OCI-LY1 (cell line): ENCODE measurements around the gene DENND1A.
A peak's percentile ranks its signal among the peaks of the same experiment; 100 is the strongest.

ENCODE experiments used
- H2AFZ ChIP-seq: fragments of 200-600 bp; sonication (generic), shearing (Covaris generic); 2 replicates; pipeline ENCODE4 v1.6.0; 2014; ENCODE audit warnings: antibody characterized with exemption, mild to moderate bottlenecking, low read length
- H3F3A ChIP-seq: fragments of 200-600 bp; sonication (generic), shearing (Covaris generic); 2 replicates; pipeline ENCODE4 v1.6.0; 2014; ENCODE audit warnings: mild to moderate bottlenecking, antibody characterized with exemption, low read length, moderate library complexity; ENCODE audit not compliant: insufficient read depth
- H3K27ac ChIP-seq: fragments of 200-600 bp; sonication (generic); 2 replicates; pipeline ENCODE4 v1.5.1; 2014; ENCODE audit warnings: low read length, mixed run types, mild to moderate bottlenecking, low read depth; ENCODE audit not compliant: poor library complexity, severe bottlenecking
- H3K27me3 ChIP-seq: fragments of 200-600 bp; sonication (generic); 2 replicates; pipeline ENCODE4 v1.6.0; 2014; ENCODE audit warnings: antibody characterized with exemption, mild to moderate bottlenecking, low read length, moderate library complexity; ENCODE audit not compliant: insufficient read depth
- H3K36me3 ChIP-seq: fragments of 200-600 bp; sonication (generic); 2 replicates; pipeline ENCODE4 v1.6.1; 2014; ENCODE audit warnings: mild to moderate bottlenecking, antibody characterized with exemption, low read length, moderate library complexity, mixed read lengths; ENCODE audit not compliant: insufficient read depth
- H3K4me1 ChIP-seq: fragments of 200-600 bp; sonication (generic); 2 replicates; pipeline ENCODE4 v1.5.1; 2014; ENCODE audit warnings: mild to moderate bottlenecking, low read length, moderate library complexity; ENCODE audit not compliant: insufficient read depth, severe bottlenecking
- H3K4me2 ChIP-seq: fragments of 200-600 bp; sonication (generic), shearing (Covaris generic); 2 replicates; pipeline ENCODE4 v1.6.1; 2014; ENCODE audit warnings: low read length
- H3K4me3 ChIP-seq: fragments of 200-600 bp; sonication (generic); 2 replicates; pipeline ENCODE4 v1.5.1; 2014; ENCODE audit warnings: low read length, low read depth, mild to moderate bottlenecking, mixed read lengths; ENCODE audit not compliant: poor library complexity, severe bottlenecking
- H3K79me2 ChIP-seq: fragments of 200-600 bp; shearing (Covaris generic); 2 replicates; pipeline ENCODE4 v1.6.1; 2016; ENCODE audit warnings: mixed run types, low read length, mixed read lengths; ENCODE audit not compliant: insufficient read depth
- H3K9ac ChIP-seq: fragments of 200-600 bp; sonication (generic), shearing (Covaris generic); 2 replicates; pipeline ENCODE4 v1.6.1; 2014; ENCODE audit warnings: mild to moderate bottlenecking, low read length, mixed read lengths
- H3K9me2 ChIP-seq: fragments of 200-600 bp; sonication (generic), shearing (Covaris generic); 2 replicates; pipeline ENCODE4 v1.6.1; 2014; ENCODE audit warnings: low read depth, mild to moderate bottlenecking, low read length, mixed read lengths
- H3K9me3 ChIP-seq: fragments of 200-600 bp; shearing (Covaris generic); 2 replicates; pipeline ENCODE4 v1.6.1; 2014; ENCODE audit warnings: low read length, mixed read lengths
- H4K20me1 ChIP-seq: fragments of 200-600 bp; sonication (generic), shearing (Covaris generic); 2 replicates; pipeline ENCODE4 v1.6.0; 2016; ENCODE audit warnings: mild to moderate bottlenecking, low read length; ENCODE audit not compliant: insufficient read depth
- CTCF ChIP-seq: fragments of 200-600 bp; sonication (generic), shearing (Covaris generic); IDR thresholded peaks from 2 replicates; pipeline ENCODE4 v1.5.1; 2017; ENCODE audit warnings: mild to moderate bottlenecking, antibody characterized with exemption, low read length, moderate library complexity, mixed read lengths
- EZH2 ChIP-seq: fragments of 200-600 bp; sonication (generic), shearing (Covaris generic); IDR thresholded peaks from 2 replicates; pipeline ENCODE4 v1.8.0; 2017; ENCODE audit warnings: borderline replicate concordance, mixed run types, mild to moderate bottlenecking, antibody characterized with exemption, low read length, moderate library complexity, mixed read lengths

DENND1A gene

DNA sequence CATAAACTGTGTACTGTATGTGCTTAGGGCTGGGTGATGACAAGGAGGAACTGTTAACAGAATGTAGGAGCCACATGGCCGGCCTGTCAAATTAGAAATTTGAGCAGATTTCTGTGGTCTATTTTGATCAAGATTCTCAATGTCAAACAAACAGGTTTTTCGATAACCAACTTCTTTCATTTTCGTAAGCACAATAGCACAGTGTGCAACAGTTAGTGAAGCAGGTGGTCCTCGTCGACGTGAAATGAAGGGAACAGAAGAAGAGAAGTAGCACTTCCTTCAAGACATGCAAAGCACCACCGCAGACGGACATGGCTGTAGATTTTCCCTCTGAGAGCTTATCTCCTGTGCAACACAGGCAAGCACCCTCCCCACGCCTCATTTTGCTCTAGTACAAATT lies 321.8 kb downstream of the DENND1A start:
- no peaks in the 10 kb centered on the region for H3K9me3 ChIP-seq
- peaks cover 33% of the 10 kb centered on the region for H3K4me1 ChIP-seq
- no peaks in the 10 kb centered on the region for H4K20me1 ChIP-seq
- TF ChIP-seq EZH2, result no peak
- TF ChIP-seq CTCF, result no peak
- no peaks in the 10 kb centered on the region for H3K27me3 ChIP-seq
- no peaks in the 10 kb centered on the region for H3F3A ChIP-seq
- no peaks in the 10 kb centered on the region for H3K36me3 ChIP-seq
- 0 out of 2 replicates have a peak overlapping the region, but pooled peaks have one; percentile 14 for H2AFZ ChIP-seq
- peak overlapping the region; percentile 10; the same call in 1 of the 2 replicates for H3K9ac ChIP-seq
- no peak overlapping the region for H3K4me3 ChIP-seq
- no peaks in the 10 kb centered on the region for H3K79me2 ChIP-seq
- peak overlapping the region; percentile 80 for H3K27ac ChIP-seq
- H3K4me2 ChIP-seq, result peak overlapping the region; percentile 50
- H3K9me2 ChIP-seq, result no peaks in the 10 kb centered on the region

DNA sequence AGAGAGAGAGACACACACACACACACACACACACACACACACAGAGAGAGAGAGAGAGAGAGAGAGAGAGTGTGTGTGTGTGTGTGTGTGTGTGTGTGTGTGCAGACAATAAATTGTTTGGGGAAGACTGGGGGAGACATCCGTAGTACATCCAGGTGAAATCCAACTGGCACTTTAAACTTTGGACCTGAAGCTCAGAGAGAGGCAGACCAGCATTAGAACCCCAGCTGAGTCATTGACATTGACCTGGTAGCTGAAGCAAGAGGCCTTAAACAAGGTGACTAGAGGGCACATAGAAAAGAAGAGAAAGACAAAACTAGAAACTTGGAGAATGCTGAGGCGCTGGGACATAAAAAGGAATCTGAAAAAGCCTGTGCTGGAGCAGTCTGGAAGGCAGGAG lies 322.4 kb downstream of the DENND1A start:
- H3K4me2 ChIP-seq, result peak overlapping the region; percentile 50; the same call in 1 of the 2 replicates
- no peak overlapping the region for H3K9ac ChIP-seq

DNA sequence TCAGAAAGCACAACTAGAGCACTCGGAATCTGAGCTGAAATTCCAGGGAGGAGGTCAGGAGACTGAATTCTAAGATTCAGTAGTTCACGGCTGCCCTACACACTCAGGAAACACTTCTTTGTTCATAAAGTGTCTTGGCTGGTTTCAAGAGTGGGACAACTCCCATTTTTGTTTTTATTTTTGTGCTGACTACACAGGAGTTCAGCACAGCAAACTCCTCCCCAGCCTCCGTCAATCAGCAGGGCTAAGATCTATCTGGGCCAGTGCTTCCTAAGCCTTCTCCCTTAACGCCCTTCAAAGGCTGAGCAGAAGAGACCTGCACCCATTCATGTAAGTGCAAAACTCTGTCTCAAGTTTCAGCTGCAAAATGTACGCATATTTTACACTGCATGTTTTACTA lies 323.8 kb downstream of the DENND1A start:
- H3K9me2 ChIP-seq, result no peaks in the 10 kb centered on the region
- H3K4me2 ChIP-seq, result no peak overlapping the region
- no peak overlapping the region for H3K27ac ChIP-seq
- H3K4me3 ChIP-seq, result no peak overlapping the region
- H3K79me2 ChIP-seq, result no peaks in the 10 kb centered on the region
- H3K36me3 ChIP-seq, result no peaks in the 10 kb centered on the region
- H3K9me3 ChIP-seq, result no peaks in the 10 kb centered on the region
- peaks cover 31% of the 10 kb centered on the region for H3K4me1 ChIP-seq
- no peaks in the 10 kb centered on the region for H3K27me3 ChIP-seq
- no peak for TF ChIP-seq CTCF
- no peak for TF ChIP-seq EZH2
- no peaks in the 10 kb centered on the region for H3F3A ChIP-seq
- no peak overlapping the region for H3K9ac ChIP-seq
- no peaks in the 10 kb centered on the region for H4K20me1 ChIP-seq
- H2AFZ ChIP-seq, result no peak overlapping the region

More for the DNA sequence above, 322.4 kb downstream of the DENND1A start:
- Histone ChIP-seq H3K4me1 (peaks cover 33% of the 10 kb centered on the region), H3K36me3 (no peaks in the 10 kb centered on the region), H2AFZ (no peak overlapping the region), H3K9me2 (no peaks in the 10 kb centered on the region), H3K9me3 (no peaks in the 10 kb centered on the region), H3K4me3 (no peak overlapping the region), H3K79me2 (no peaks in the 10 kb centered on the region), H3F3A (no peaks in the 10 kb centered on the region), H3K27me3 (no peaks in the 10 kb centered on the region), H4K20me1 (no peaks in the 10 kb centered on the region), H3K27ac (peak overlapping the region; percentile 80)
- TF ChIP-seq EZH2 (no peak), CTCF (no peak)
